ENCODE data around the gene BRINP1. TPM values are rescaled to one million over a fixed set of nuclear protein-coding genes. Genes with fewer than 3 reads are reported as not detected.
"Not testable (repeated sequence)": the region's sequence is repeated elsewhere in the genome, so short reads cannot be mapped to it uniquely, and the experiment has no call there.

BRINP1 gene
- total RNA-seq, 1 experiment from 2014 or later: not detected

- H3K4me1 ChIP-seq (replicated peaks; ENCODE audit: insufficient read depth): no peaks in the 10 kb centered on the region
- H3K27ac ChIP-seq: no peak overlapping the region
- intact Hi-C loops (cut with micrococcal nuclease; ENCODE audit: unreplicated experiment): no loop called here
- H3F3A ChIP-seq (ENCODE audit: insufficient read depth, low read depth): no peaks in the 10 kb centered on the region
- H2AFZ ChIP-seq: no peak overlapping the region
- peaks cover 10% of the 10 kb centered on the region; the same call in 1 of the 2 replicates for H3K27me3 ChIP-seq (ENCODE audit: insufficient read depth, low read depth)
- TF ChIP-seq EZH2 (IDR thresholded peaks at IDR 0.05; ENCODE audit: low read depth): no peak
- TF ChIP-seq, protein P1, sequence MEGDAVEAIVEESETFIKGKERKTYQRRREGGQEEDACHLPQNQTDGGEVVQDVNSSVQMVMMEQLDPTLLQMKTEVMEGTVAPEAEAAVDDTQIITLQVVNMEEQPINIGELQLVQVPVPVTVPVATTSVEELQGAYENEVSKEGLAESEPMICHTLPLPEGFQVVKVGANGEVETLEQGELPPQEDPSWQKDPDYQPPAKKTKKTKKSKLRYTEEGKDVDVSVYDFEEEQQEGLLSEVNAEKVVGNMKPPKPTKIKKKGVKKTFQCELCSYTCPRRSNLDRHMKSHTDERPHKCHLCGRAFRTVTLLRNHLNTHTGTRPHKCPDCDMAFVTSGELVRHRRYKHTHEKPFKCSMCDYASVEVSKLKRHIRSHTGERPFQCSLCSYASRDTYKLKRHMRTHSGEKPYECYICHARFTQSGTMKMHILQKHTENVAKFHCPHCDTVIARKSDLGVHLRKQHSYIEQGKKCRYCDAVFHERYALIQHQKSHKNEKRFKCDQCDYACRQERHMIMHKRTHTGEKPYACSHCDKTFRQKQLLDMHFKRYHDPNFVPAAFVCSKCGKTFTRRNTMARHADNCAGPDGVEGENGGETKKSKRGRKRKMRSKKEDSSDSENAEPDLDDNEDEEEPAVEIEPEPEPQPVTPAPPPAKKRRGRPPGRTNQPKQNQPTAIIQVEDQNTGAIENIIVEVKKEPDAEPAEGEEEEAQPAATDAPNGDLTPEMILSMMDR (conservative IDR thresholded peaks at IDR 0.05): no peak
- H3K4me2 ChIP-seq: no peak overlapping the region
- ChIA-PET CTCF (no interaction called here), POLR2A (ENCODE audit: unreplicated experiment) (no interaction called here)
- H3K4me3 ChIP-seq: no peak overlapping the region
- no peaks in the 10 kb centered on the region for H3K9me2 ChIP-seq (ENCODE audit: insufficient read depth)
- H3K9me3 ChIP-seq (ENCODE audit: insufficient read depth, low read depth): no peaks in the 10 kb centered on the region
- DNase-seq: no peak
- H3K79me2 ChIP-seq (ENCODE audit: low read depth): no peaks in the 10 kb centered on the region
- H3K36me3 ChIP-seq (ENCODE audit: low read depth): no peaks in the 10 kb centered on the region
- no TSS peak for BruUV-seq (replicated peaks)
- H4K20me1 ChIP-seq (ENCODE audit: insufficient read depth): no peaks in the 10 kb centered on the region; the same call in 1 of the 2 replicates
Measured at GRCh38 chr9:119179701-119180100, 189.5 kb downstream of the BRINP1 start.

GRCh38 chr9:119177196-119177595 is 192.0 kb downstream of the BRINP1 start:
- DNase-seq: no peak
- Histone ChIP-seq H3K9me3 (ENCODE audit: insufficient read depth, low read depth) (no peaks in the 10 kb centered on the region), H3K9me2 (ENCODE audit: insufficient read depth) (no peaks in the 10 kb centered on the region), H3K4me3 (no peak overlapping the region), H3K27ac (no peak overlapping the region), H4K20me1 (ENCODE audit: insufficient read depth) (no peaks in the 10 kb centered on the region; the same call in 1 of the 2 replicates), H3F3A (ENCODE audit: insufficient read depth, low read depth) (no peaks in the 10 kb centered on the region), H2AFZ (no peak overlapping the region), H3K4me2 (no peak overlapping the region), H3K36me3 (ENCODE audit: low read depth) (no peaks in the 10 kb centered on the region), H3K27me3 (ENCODE audit: insufficient read depth, low read depth) (peaks cover 10% of the 10 kb centered on the region; the same call in 1 of the 2 replicates), H3K4me1 (replicated peaks; ENCODE audit: insufficient read depth) (no peaks in the 10 kb centered on the region), H3K79me2 (ENCODE audit: low read depth) (no peaks in the 10 kb centered on the region)
- intact Hi-C loops (cut with micrococcal nuclease; ENCODE audit: unreplicated experiment): no loop called here
- ChIA-PET POLR2A (ENCODE audit: unreplicated experiment) (no interaction called here), CTCF (no interaction called here)
- TF ChIP-seq, protein P1 (conservative IDR thresholded peaks at IDR 0.05): no peak
- TF ChIP-seq EZH2 (IDR thresholded peaks at IDR 0.05; ENCODE audit: low read depth): no peak
- no TSS peak for BruUV-seq (replicated peaks)

GRCh38 chr9:119175581-119175980 is 193.7 kb downstream of the BRINP1 start:
- Histone ChIP-seq H3K4me3 (no peak overlapping the region), H3K27ac (no peak overlapping the region), H3K9me2 (ENCODE audit: insufficient read depth) (no peaks in the 10 kb centered on the region), H3K4me2 (no peak overlapping the region), H3K27me3 (ENCODE audit: insufficient read depth, low read depth) (peaks cover 10% of the 10 kb centered on the region; the same call in 1 of the 2 replicates), H3F3A (ENCODE audit: insufficient read depth, low read depth) (no peaks in the 10 kb centered on the region), H3K4me1 (replicated peaks; ENCODE audit: insufficient read depth) (no peaks in the 10 kb centered on the region), H4K20me1 (ENCODE audit: insufficient read depth) (no peaks in the 10 kb centered on the region; the same call in 1 of the 2 replicates), H2AFZ (no peak overlapping the region), H3K79me2 (ENCODE audit: low read depth) (no peaks in the 10 kb centered on the region), H3K9me3 (ENCODE audit: insufficient read depth, low read depth) (no peaks in the 10 kb centered on the region), H3K36me3 (ENCODE audit: low read depth) (no peaks in the 10 kb centered on the region)
- BruUV-seq (replicated peaks): no TSS peak
- no peak for DNase-seq
- intact Hi-C loops (cut with micrococcal nuclease; ENCODE audit: unreplicated experiment): no loop called here
- ChIA-PET POLR2A (ENCODE audit: unreplicated experiment) (no interaction called here), CTCF (no interaction called here)
- TF ChIP-seq EZH2 (IDR thresholded peaks at IDR 0.05; ENCODE audit: low read depth): no peak
- TF ChIP-seq, protein P1 (conservative IDR thresholded peaks at IDR 0.05): no peak

GRCh38 chr9:119169222-119169621 is 200.0 kb downstream of the BRINP1 start:
- H3K4me1 ChIP-seq (replicated peaks; ENCODE audit: insufficient read depth); H3K9me3 ChIP-seq (ENCODE audit: insufficient read depth, low read depth); intact Hi-C loops (cut with micrococcal nuclease; ENCODE audit: unreplicated experiment); H4K20me1 ChIP-seq (ENCODE audit: insufficient read depth); BruUV-seq (replicated peaks); H2AFZ ChIP-seq; POLR2A ChIA-PET (ENCODE audit: unreplicated experiment); H3K27ac ChIP-seq; H3K4me2 ChIP-seq; H3F3A ChIP-seq (ENCODE audit: insufficient read depth, low read depth); H3K79me2 ChIP-seq (ENCODE audit: low read depth); H3K36me3 ChIP-seq (ENCODE audit: low read depth); CTCF ChIA-PET; DNase-seq; H3K9me2 ChIP-seq (ENCODE audit: insufficient read depth); H3K4me3 ChIP-seq: not testable (repeated sequence)
- H3K27me3 ChIP-seq (ENCODE audit: insufficient read depth, low read depth): peaks cover 28% of the 10 kb centered on the region; the same call in 1 of the 2 replicates
